GM10248 (cell line): ENCODE data around the gene PTPN22.

Experiments
- CTCF ChIA-PET: fragments of 300-600 bp; sonication (Branson Sonifier 250); formaldehyde crosslinking; extraction: SDS; loops from one replicate; lab custom pipeline; 2021; ENCODE audit warnings: antibody characterized with exemption; lab: Yijun Ruan, JAX
- POLR2A ChIA-PET: fragments of 350-650 bp; sonication (Branson Sonifier 250); formaldehyde crosslinking; extraction: SDS; loops from one replicate; lab custom pipeline; 2020; ENCODE audit warnings: antibody characterized with exemption; lab: Yijun Ruan, JAX
- DNase-seq: peaks from one replicate; pipeline ENCODE4 v3.0.0; 2012; ENCODE audit errors: extremely low spot score
- TF ChIP-seq, protein P1 (sequence below): IDR thresholded peaks from 2 replicates; pipeline ENCODE4 v1.5.1; 2012; ENCODE audit warnings: mild to moderate bottlenecking, low read depth; ENCODE audit errors: extremely low read depth, missing control alignments, control extremely low read depth

Gene PTPN22

DNA sequence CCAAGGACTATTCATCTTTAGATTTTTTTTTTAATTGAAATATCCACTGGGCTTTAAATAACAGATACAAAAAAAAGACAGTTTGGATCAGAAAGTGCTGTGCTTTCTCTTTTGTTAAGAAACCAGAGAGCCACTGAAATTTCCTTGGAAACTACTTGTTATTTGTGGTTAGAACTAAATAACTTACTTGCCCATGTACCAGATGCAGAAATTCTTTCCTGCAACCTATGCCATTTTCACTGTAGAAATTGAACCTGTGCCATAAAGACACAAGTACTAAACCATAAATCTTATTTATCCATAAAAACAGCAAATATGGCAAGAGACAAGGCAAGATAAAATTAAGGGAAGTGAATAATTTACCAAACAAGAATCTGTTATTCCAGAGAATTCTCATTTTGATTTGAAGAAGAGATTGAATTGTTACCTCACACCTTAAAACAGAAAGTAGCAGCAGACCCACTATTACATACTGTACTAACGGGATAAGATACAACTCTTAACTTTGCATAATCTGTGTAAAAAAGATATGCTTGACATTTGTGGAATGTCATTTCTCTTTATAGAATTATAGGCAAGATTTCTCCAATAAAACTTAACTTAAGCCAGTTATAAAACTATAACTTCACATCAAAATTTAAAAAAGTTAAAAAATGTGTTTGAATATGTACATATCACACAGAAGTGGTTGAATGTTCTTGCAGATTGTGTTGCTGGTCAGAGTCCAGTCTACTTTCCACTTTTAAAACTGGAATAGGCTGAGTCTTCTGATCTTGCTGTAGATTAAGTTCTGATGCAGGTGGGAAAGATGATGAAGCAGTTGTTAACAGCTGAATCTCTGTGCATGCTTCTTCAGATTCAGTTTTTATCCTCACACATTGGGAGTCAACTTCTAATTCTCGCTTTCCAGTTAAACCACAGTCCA lies 105.9 kb downstream of the PTPN22 start:
- ChIA-PET CTCF (interaction anchor here (1.8 kb wide), 1 partner anchor 20 kb away, joined by 6 read pairs; no protein-coding TSS in a partner anchor), POLR2A (no interaction called here)
- no peak for DNase-seq
- TF ChIP-seq, protein P1, sequence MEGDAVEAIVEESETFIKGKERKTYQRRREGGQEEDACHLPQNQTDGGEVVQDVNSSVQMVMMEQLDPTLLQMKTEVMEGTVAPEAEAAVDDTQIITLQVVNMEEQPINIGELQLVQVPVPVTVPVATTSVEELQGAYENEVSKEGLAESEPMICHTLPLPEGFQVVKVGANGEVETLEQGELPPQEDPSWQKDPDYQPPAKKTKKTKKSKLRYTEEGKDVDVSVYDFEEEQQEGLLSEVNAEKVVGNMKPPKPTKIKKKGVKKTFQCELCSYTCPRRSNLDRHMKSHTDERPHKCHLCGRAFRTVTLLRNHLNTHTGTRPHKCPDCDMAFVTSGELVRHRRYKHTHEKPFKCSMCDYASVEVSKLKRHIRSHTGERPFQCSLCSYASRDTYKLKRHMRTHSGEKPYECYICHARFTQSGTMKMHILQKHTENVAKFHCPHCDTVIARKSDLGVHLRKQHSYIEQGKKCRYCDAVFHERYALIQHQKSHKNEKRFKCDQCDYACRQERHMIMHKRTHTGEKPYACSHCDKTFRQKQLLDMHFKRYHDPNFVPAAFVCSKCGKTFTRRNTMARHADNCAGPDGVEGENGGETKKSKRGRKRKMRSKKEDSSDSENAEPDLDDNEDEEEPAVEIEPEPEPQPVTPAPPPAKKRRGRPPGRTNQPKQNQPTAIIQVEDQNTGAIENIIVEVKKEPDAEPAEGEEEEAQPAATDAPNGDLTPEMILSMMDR: no peak
